Activated T-cell treated with anti-CD3 and anti-CD28 coated beads, Interleukin-2, amount 50 U/mL, for 24 hours (primary cell): Measurements from ENCODE around the gene SLC24A3.

Source experiments
- DNase-seq: peaks from one replicate; pipeline ENCODE4 v3.0.0-alpha.2; 2020
- H3K27ac Mint-ChIP-seq: 2 replicates; pipeline ENCODE4 v1.8.0; 2020; ENCODE audit warnings: mild to moderate bottlenecking, mixed read lengths
- H3K27me3 Mint-ChIP-seq: 2 replicates; pipeline ENCODE4 v1.8.0; 2020; ENCODE audit warnings: mixed read lengths
- H3K36me3 Mint-ChIP-seq: 2 replicates; pipeline ENCODE4 v1.8.0; 2020; ENCODE audit warnings: low read depth, mixed read lengths
- H3K4me1 Mint-ChIP-seq: 2 replicates; pipeline ENCODE4 v1.8.0; 2020; ENCODE audit warnings: low read depth, mixed read lengths
- H3K4me3 Mint-ChIP-seq: 2 replicates; pipeline ENCODE4 v1.8.0; 2020; ENCODE audit warnings: mild to moderate bottlenecking, moderate library complexity, mixed read lengths
- H3K9me3 Mint-ChIP-seq: 2 replicates; pipeline ENCODE4 v1.8.0; 2020; ENCODE audit warnings: mixed read lengths

Gene SLC24A3

GRCh38 chr20:19602675-19603375 lies 390.4 kb downstream of the SLC24A3 start:
- Mint-ChIP-seq H3K4me3 (no peak overlapping the region), H3K4me1 (no peaks in the 10 kb centered on the region), H3K36me3 (no peaks in the 10 kb centered on the region), H3K9me3 (no peaks in the 10 kb centered on the region), H3K27ac (no peak overlapping the region), H3K27me3 (peaks cover 6% of the 10 kb centered on the region)
- no peak for DNase-seq

- Mint-ChIP-seq H3K27ac (no peak overlapping the region), H3K36me3 (no peaks in the 10 kb centered on the region), H3K4me1 (no peaks in the 10 kb centered on the region), H3K4me3 (no peak overlapping the region), H3K9me3 (no peaks in the 10 kb centered on the region), H3K27me3 (peaks cover 6% of the 10 kb centered on the region)
- DNase-seq = no peak
Measured at GRCh38 chr20:19603376-19603750, 390.9 kb downstream of the SLC24A3 start.

GRCh38 chr20:19605786-19606485 lies 393.5 kb downstream of the SLC24A3 start:
- no peaks in the 10 kb centered on the region for H3K9me3 Mint-ChIP-seq
- no peak overlapping the region for H3K27ac Mint-ChIP-seq
- peaks cover 6% of the 10 kb centered on the region for H3K27me3 Mint-ChIP-seq
- H3K4me1 Mint-ChIP-seq = no peaks in the 10 kb centered on the region
- no peak overlapping the region for H3K4me3 Mint-ChIP-seq
- no peaks in the 10 kb centered on the region for H3K36me3 Mint-ChIP-seq
- no peak for DNase-seq

- Mint-ChIP-seq H3K4me1 (no peaks in the 10 kb centered on the region), H3K9me3 (no peaks in the 10 kb centered on the region), H3K4me3 (no peak overlapping the region), H3K36me3 (no peaks in the 10 kb centered on the region), H3K27ac (no peak overlapping the region), H3K27me3 (peaks cover 5% of the 10 kb centered on the region)
- no peak for DNase-seq
Measured at GRCh38 chr20:19609642-19610223, 397.3 kb downstream of the SLC24A3 start.

DNA sequence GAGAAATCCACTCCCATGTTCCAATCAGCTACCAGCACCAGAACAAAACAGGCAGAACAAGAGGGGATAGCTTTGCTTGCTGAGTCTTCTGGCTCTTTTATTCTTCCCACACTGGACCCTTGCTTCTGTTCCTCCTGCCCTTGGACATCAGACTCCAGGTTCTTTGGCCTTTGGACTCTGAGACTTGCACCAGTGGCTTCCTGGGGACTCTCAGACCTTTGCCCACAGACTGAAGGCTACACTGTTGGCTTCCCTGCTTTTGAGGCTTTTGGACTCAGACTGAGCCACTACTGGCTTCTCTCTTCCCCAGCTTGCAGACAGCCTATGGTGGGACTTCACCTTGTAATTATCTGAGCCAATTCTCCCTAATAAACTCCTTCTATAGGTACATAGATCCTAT lies 403.2 kb downstream of the SLC24A3 start:
- H3K4me3 Mint-ChIP-seq = no peak overlapping the region
- no peak overlapping the region for H3K27ac Mint-ChIP-seq
- H3K27me3 Mint-ChIP-seq = peaks cover 11% of the 10 kb centered on the region
- no peaks in the 10 kb centered on the region for H3K9me3 Mint-ChIP-seq
- H3K4me1 Mint-ChIP-seq = peaks cover 2% of the 10 kb centered on the region
- H3K36me3 Mint-ChIP-seq = no peaks in the 10 kb centered on the region
- DNase-seq = no peak

GRCh38 chr20:19616081-19616480 lies 403.6 kb downstream of the SLC24A3 start:
- Mint-ChIP-seq H3K27ac (no peak overlapping the region), H3K4me3 (no peak overlapping the region), H3K36me3 (no peaks in the 10 kb centered on the region), H3K27me3 (peaks cover 11% of the 10 kb centered on the region), H3K4me1 (peaks cover 4% of the 10 kb centered on the region), H3K9me3 (no peaks in the 10 kb centered on the region)
- DNase-seq = no peak

GRCh38 chr20:19616620-19617019 lies 404.2 kb downstream of the SLC24A3 start:
- Mint-ChIP-seq H3K36me3 (no peaks in the 10 kb centered on the region), H3K4me1 (peaks cover 7% of the 10 kb centered on the region), H3K27me3 (peaks cover 11% of the 10 kb centered on the region), H3K4me3 (no peak overlapping the region), H3K27ac (no peak overlapping the region), H3K9me3 (no peaks in the 10 kb centered on the region)
- no peak for DNase-seq

DNA sequence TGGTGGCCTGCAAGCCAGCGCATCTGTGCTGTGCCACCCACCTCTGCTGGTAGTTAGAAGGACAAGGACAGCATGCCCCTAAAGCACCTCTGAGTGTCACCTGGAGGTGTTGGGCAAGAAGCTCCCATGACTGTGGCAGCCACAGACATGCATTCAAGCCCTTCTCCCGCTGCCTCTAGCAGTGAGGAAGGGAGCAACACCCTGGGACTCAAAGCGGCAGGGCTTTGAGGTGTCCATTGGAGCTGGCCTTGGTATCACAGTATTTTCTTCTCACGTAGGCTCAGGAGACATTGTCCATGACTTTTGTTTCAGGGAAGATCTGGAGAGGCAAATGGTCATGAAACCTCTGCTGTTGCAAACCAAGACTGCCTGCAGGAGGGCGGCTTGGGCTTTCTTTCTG lies 404.8 kb downstream of the SLC24A3 start:
- Mint-ChIP-seq H3K27me3 (peaks cover 13% of the 10 kb centered on the region), H3K9me3 (no peaks in the 10 kb centered on the region), H3K36me3 (no peaks in the 10 kb centered on the region), H3K4me1 (peaks cover 7% of the 10 kb centered on the region), H3K4me3 (no peak overlapping the region), H3K27ac (no peak overlapping the region)
- no peak for DNase-seq

GRCh38 chr20:19618711-19619110 lies 406.3 kb downstream of the SLC24A3 start:
- DNase-seq = no peak
- Mint-ChIP-seq H3K4me3 (no peak overlapping the region), H3K27me3 (peaks cover 13% of the 10 kb centered on the region), H3K36me3 (no peaks in the 10 kb centered on the region), H3K9me3 (peaks cover 3% of the 10 kb centered on the region), H3K4me1 (peaks cover 7% of the 10 kb centered on the region), H3K27ac (no peak overlapping the region)

DNA sequence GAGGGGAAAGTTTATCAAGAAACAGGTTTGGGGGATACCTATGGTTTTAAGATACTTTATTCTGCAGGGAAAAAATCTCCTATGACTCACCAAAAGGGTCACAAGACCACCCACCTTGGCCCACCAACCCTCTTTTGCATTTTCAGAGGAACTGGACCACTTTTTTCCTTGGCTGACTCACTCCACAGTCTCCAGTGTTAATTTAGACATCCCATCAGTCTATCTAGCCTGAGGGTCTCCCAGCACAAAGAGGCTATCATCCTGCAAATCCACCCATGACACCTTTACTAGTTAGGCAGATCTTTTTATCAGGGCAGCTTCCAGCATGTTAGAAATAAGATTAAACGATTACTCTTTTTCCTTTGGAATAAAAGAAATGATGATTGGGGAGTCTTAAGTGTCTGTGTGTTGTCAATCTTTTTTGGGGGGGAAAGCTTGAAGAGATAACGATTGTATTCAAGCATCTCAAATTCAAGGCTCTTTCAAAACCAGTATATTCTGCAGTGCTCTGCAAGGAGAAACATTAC lies 407.5 kb downstream of the SLC24A3 start:
- peaks cover 7% of the 10 kb centered on the region for H3K4me1 Mint-ChIP-seq
- no peaks in the 10 kb centered on the region for H3K36me3 Mint-ChIP-seq
- no peak overlapping the region for H3K4me3 Mint-ChIP-seq
- no peak overlapping the region for H3K27ac Mint-ChIP-seq
- no peak for DNase-seq
- H3K9me3 Mint-ChIP-seq = peaks cover 9% of the 10 kb centered on the region
- H3K27me3 Mint-ChIP-seq = peaks cover 10% of the 10 kb centered on the region

- Mint-ChIP-seq H3K27ac (no peak overlapping the region), H3K4me1 (peaks cover 7% of the 10 kb centered on the region), H3K4me3 (no peak overlapping the region), H3K9me3 (peaks cover 9% of the 10 kb centered on the region), H3K27me3 (peaks cover 10% of the 10 kb centered on the region), H3K36me3 (no peaks in the 10 kb centered on the region)
- no peak for DNase-seq
Measured at GRCh38 chr20:19620446-19620845, 408.0 kb downstream of the SLC24A3 start.

DNA sequence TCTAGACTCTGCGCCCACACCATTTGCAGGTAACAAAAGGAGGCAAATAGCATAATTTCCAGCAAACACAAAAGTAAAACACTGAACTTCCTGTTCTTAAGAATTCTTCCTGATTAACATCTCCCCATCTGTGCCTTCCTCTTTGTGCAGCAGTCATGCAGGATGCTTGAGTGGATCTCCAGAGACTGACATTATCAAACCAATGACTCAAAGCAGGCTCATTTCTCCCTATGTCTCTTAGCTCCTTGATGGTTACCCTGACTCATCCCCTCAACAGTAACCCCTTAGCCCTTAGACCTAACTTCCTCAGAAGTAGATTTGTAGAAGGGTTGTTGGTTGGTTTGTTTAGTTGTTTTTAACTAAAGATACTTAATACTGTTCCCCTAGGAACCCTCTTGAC lies 408.6 kb downstream of the SLC24A3 start:
- Mint-ChIP-seq H3K27me3 (peaks cover 10% of the 10 kb centered on the region), H3K36me3 (no peaks in the 10 kb centered on the region), H3K4me3 (no peak overlapping the region), H3K27ac (peak overlapping the region; percentile 9), H3K9me3 (peaks cover 9% of the 10 kb centered on the region), H3K4me1 (peaks cover 7% of the 10 kb centered on the region)
- no peak for DNase-seq

- H3K4me3 Mint-ChIP-seq = no peak overlapping the region
- peaks cover 7% of the 10 kb centered on the region for H3K4me1 Mint-ChIP-seq
- no peak for DNase-seq
- no peak overlapping the region for H3K27ac Mint-ChIP-seq
- H3K36me3 Mint-ChIP-seq = no peaks in the 10 kb centered on the region
- peaks cover 11% of the 10 kb centered on the region for H3K27me3 Mint-ChIP-seq
- peaks cover 9% of the 10 kb centered on the region for H3K9me3 Mint-ChIP-seq
Measured at GRCh38 chr20:19624221-19624965, 412.0 kb downstream of the SLC24A3 start.

- H3K9me3 Mint-ChIP-seq = peaks cover 9% of the 10 kb centered on the region
- H3K27ac Mint-ChIP-seq = no peak overlapping the region
- peaks cover 7% of the 10 kb centered on the region for H3K4me1 Mint-ChIP-seq
- peaks cover 11% of the 10 kb centered on the region for H3K27me3 Mint-ChIP-seq
- H3K36me3 Mint-ChIP-seq = no peaks in the 10 kb centered on the region
- no peak for DNase-seq
- no peak overlapping the region for H3K4me3 Mint-ChIP-seq
Measured at GRCh38 chr20:19625426-19625825, 413.0 kb downstream of the SLC24A3 start.
